BE2C (cell line): Measurements from ENCODE around the gene ADK.

Experiments
- DNase-seq: peaks from one replicate; pipeline ENCODE4 v3.0.0-alpha.2; 2020
- H3K27me3 ChIP-seq: fragments of 250-450 bp; sonication (Bioruptor Pico); 2 replicates; pipeline ENCODE4 v1.5.1; 2020; ENCODE audit warnings: mild to moderate bottlenecking
- H3K36me3 ChIP-seq: fragments of 250-450 bp; sonication (Bioruptor Pico); 2 replicates; pipeline ENCODE4 v1.5.1; 2020; ENCODE audit warnings: mild to moderate bottlenecking
- H3K4me1 ChIP-seq: fragments of 250-450 bp; sonication (Bioruptor Pico); 2 replicates; pipeline ENCODE4 v1.5.1; 2020
- H3K4me3 ChIP-seq: 2 replicates; pipeline ENCODE4 v1.5.1; 2011; ENCODE audit warnings: low read depth, low read length
- H3K9me3 ChIP-seq: fragments of 250-450 bp; sonication (Bioruptor Pico); 2 replicates; pipeline ENCODE4 v1.5.1; 2020
- TF ChIP-seq, protein P1 (sequence below): IDR thresholded peaks from 2 replicates; pipeline ENCODE4 v1.5.1; 2012; ENCODE audit warnings: mild to moderate bottlenecking, low read depth, low read length

The ADK gene

DNA sequence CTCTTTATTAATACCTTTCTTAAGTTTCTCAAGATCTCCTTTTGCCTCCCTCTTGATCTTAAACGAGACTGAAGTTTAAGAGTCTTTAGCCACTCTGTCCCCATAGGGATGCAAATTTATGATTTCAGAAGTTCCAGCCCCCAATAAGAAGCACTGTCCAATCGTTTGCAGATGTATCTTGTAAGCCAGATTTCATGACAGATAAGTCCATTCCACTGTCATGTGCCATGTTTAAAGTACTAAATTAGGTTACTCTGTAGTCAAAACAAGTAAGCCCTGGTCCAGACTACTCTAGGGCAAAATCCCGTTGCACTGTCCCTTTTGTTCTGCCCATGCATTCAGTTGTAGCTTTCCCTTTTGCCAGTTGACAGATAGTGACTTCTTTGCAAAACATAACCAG, 518.2 kb downstream of the ADK start:
- no peak overlapping the region for H3K4me3 ChIP-seq
- no peak for DNase-seq
- H3K9me3 ChIP-seq, result no peaks in the 10 kb centered on the region
- H3K27me3 ChIP-seq, result no peaks in the 10 kb centered on the region
- TF ChIP-seq, protein P1, sequence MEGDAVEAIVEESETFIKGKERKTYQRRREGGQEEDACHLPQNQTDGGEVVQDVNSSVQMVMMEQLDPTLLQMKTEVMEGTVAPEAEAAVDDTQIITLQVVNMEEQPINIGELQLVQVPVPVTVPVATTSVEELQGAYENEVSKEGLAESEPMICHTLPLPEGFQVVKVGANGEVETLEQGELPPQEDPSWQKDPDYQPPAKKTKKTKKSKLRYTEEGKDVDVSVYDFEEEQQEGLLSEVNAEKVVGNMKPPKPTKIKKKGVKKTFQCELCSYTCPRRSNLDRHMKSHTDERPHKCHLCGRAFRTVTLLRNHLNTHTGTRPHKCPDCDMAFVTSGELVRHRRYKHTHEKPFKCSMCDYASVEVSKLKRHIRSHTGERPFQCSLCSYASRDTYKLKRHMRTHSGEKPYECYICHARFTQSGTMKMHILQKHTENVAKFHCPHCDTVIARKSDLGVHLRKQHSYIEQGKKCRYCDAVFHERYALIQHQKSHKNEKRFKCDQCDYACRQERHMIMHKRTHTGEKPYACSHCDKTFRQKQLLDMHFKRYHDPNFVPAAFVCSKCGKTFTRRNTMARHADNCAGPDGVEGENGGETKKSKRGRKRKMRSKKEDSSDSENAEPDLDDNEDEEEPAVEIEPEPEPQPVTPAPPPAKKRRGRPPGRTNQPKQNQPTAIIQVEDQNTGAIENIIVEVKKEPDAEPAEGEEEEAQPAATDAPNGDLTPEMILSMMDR, result no peak
- H3K4me1 ChIP-seq, result peaks cover 5% of the 10 kb centered on the region; the same call in 1 of the 2 replicates
- H3K36me3 ChIP-seq, result peaks cover 5% of the 10 kb centered on the region; the same call in 1 of the 2 replicates

DNA sequence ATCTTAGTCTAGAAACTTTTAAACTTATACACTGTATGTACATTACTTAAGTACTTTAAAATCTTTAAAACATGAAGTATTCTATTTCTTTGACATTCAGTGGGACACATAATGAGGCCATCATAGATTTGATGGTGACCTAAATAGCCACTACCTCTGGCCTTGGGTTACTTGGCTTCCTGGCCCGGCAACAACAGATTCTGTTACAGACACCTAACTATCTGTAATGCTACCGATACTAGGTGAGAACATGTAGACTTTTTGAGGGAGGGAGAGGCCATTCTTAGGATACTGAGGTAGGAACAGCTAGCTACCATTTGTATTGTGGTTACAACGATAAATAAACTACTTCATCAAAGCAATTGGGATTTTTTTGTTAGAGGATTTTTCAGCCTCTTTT, 520.7 kb downstream of the ADK start:
- no peak for DNase-seq
- TF ChIP-seq, protein P1, result no peak
- no peak overlapping the region for H3K4me3 ChIP-seq
- H3K36me3 ChIP-seq, result peaks cover 5% of the 10 kb centered on the region; the same call in 1 of the 2 replicates
- H3K4me1 ChIP-seq, result peaks cover 5% of the 10 kb centered on the region; the same call in 1 of the 2 replicates
- H3K27me3 ChIP-seq, result no peaks in the 10 kb centered on the region
- H3K9me3 ChIP-seq, result no peaks in the 10 kb centered on the region

DNA sequence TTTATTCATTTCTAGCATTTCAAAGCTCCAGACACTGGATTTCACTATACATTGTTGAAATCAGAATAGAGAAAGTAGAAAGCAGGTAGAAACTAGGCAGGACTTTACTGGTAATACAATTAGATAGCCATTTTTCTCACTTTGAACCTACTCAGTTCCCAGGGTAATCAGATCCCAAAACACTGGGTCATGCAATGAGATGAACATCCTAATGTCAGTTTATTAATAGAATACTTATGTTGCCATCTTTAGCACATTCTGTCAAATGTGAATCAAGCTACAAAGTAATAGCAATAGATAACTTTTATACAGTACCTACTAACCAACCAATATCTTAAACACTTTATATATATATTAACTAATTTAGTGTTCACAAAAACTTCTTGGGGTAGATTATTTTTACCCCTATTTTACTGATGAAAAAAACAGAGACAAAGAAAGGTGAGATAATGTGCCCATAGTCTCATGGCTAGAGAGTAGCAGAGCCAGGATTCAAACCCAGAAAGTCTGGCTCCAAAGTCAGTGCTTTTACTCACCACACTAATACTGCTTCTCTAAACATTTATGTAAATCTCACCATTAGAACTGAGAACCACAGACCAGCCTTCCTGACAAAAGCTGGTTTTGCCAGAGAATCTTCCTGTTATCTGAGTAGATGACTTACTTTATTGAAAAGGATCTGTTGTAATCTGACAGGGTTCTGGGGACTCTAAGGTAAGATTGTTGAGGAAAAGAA, 521.6 kb downstream of the ADK start:
- peaks cover 5% of the 10 kb centered on the region; the same call in 1 of the 2 replicates for H3K4me1 ChIP-seq
- H3K27me3 ChIP-seq, result no peaks in the 10 kb centered on the region
- TF ChIP-seq, protein P1, result no peak
- no peak overlapping the region for H3K4me3 ChIP-seq
- no peak for DNase-seq
- H3K36me3 ChIP-seq, result peaks cover 5% of the 10 kb centered on the region; the same call in 1 of the 2 replicates
- no peaks in the 10 kb centered on the region for H3K9me3 ChIP-seq

DNA sequence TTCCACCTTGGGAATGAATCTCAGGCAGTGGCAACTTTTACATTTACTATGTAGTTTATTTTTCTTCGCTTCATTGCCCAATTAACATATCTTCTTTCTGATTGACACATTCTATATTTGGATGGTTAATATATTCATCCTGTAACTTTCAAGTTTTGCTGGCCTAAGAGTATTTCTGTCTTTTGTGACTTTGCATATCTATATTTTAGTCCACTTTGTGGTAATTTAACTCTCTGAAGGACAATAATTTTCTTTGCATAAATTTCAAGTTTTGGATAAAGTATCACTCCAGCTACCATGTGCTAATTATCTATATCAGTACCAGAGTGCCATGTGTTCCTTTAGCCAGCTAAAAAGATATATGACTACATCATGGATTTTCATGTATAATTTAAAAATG, 523.9 kb downstream of the ADK start:
- TF ChIP-seq, protein P1, result no peak
- Histone ChIP-seq H3K27me3 (no peaks in the 10 kb centered on the region), H3K9me3 (no peaks in the 10 kb centered on the region), H3K4me3 (no peak overlapping the region), H3K4me1 (no peaks in the 10 kb centered on the region), H3K36me3 (peaks cover 5% of the 10 kb centered on the region; the same call in 1 of the 2 replicates)
- no peak for DNase-seq

DNA sequence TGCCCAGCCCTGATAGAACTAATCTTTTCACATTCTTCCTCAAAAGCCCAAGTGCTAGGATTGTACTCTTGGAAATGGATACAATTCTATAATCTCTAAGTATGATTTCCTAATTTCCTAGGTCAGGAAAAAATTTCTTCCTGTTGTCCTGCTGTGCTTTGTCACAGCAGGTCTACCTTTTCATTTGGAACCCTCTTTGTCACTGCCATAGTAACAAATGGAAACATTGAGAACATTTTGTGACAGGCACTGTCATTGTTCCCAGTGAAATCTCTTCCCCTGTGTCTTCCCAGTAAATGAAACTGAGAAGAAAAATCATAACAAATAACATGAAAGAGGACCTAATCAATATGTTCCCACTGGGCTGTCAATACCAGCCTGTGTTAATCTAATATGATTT, 524.5 kb downstream of the ADK start:
- no peak overlapping the region for H3K4me3 ChIP-seq
- H3K36me3 ChIP-seq, result peaks cover 5% of the 10 kb centered on the region; the same call in 1 of the 2 replicates
- no peaks in the 10 kb centered on the region for H3K9me3 ChIP-seq
- TF ChIP-seq, protein P1, result no peak
- H3K4me1 ChIP-seq, result no peaks in the 10 kb centered on the region
- H3K27me3 ChIP-seq, result no peaks in the 10 kb centered on the region
- DNase-seq, result no peak

DNA sequence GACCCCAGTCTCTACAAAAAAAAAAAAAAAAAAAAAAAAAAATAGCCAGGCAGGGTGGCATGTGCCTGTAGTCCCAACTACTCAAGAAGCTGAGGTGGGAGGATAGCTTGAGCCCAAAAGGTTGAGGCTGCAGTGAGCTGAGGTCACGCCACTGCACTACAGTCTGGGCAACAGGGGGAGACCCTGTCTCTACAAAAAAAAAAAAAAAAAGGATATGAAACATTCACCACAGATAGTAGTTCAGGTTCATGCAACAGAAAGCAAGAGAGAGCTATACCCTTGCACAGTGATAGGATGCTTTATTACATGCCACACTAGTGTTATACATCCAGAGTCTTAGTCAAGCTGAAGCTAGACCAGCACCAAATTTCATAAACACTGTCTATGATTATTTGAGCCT, 526.9 kb downstream of the ADK start:
- no peak overlapping the region for H3K4me3 ChIP-seq
- H3K9me3 ChIP-seq, result no peaks in the 10 kb centered on the region
- H3K27me3 ChIP-seq, result no peaks in the 10 kb centered on the region
- H3K36me3 ChIP-seq, result peaks cover 4% of the 10 kb centered on the region; the same call in 1 of the 2 replicates
- TF ChIP-seq, protein P1, result no peak
- DNase-seq, result no peak
- no peaks in the 10 kb centered on the region for H3K4me1 ChIP-seq
